HL-60 (cell line): Measurements from ENCODE around the gene CD82.

Source experiments
- DNase-seq, 2 experiments: peaks; one replicate each; pipeline ENCODE4 v3.0.0-alpha.2; 2010 to 2020; ENCODE audit warnings: low read depth in 1 of 2, low spot score in 1 of 2
- H3K27ac ChIP-seq: fragments of 250-450 bp; sonication (Bioruptor Pico); replicated peaks from 2 replicates; pipeline ENCODE4 v1.5.1; 2020; ENCODE audit warnings: mild to moderate bottlenecking, moderate library complexity
- H3K27me3 ChIP-seq: fragments of 250-450 bp; sonication (Bioruptor Pico); 2 replicates; pipeline ENCODE4 v1.5.1; 2021; ENCODE audit warnings: mild to moderate bottlenecking, moderate library complexity; ENCODE audit not compliant: insufficient read depth, poor library complexity, severe bottlenecking
- H3K4me3 ChIP-seq: replicated peaks from 2 replicates; pipeline ENCODE4 v1.5.1; 2011; ENCODE audit warnings: mild to moderate bottlenecking, control low read depth, low read length; ENCODE audit not compliant: insufficient read depth
- CTCF ChIP-seq: IDR thresholded peaks from one replicate; pipeline ENCODE4 v1.5.1; 2011; ENCODE audit warnings: low read length, control low read depth, inconsistent platforms; ENCODE audit not compliant: insufficient read depth
- GABPA ChIP-seq: IDR thresholded peaks from 2 replicates; pipeline ENCODE4 v1.6.1; 2012; ENCODE audit warnings: low read depth
- POLR2AphosphoS5 ChIP-seq: IDR thresholded peaks from 2 replicates; pipeline ENCODE4 v1.6.1; 2012; ENCODE audit warnings: low read depth
- REST ChIP-seq: IDR thresholded peaks from 2 replicates; pipeline ENCODE4 v1.6.1; 2012; ENCODE audit warnings: low read depth; ENCODE audit not compliant: insufficient replicate concordance
- SPI1 ChIP-seq: IDR thresholded peaks from 2 replicates; pipeline ENCODE4 v1.6.1; 2012; ENCODE audit warnings: low read depth, mild to moderate bottlenecking, borderline replicate concordance

CD82 gene

GRCh38 chr11:44530413-44531115 lies 34.9 kb upstream of the CD82 start:
- Histone ChIP-seq H3K4me3 (no peak overlapping the region), H3K27ac (no peak overlapping the region), H3K27me3 (no peaks in the 10 kb centered on the region)
- DNase-seq = no peak
- TF ChIP-seq GABPA (no peak), CTCF (no peak), POLR2AphosphoS5 (no peak), REST (no peak), SPI1 (no peak)

GRCh38 chr11:44531116-44531504 lies 34.4 kb upstream of the CD82 start:
- Histone ChIP-seq H3K27ac (no peak overlapping the region), H3K27me3 (no peaks in the 10 kb centered on the region), H3K4me3 (no peak overlapping the region)
- no peak for TF ChIP-seq SPI1
- TF ChIP-seq REST = no peak
- TF ChIP-seq CTCF = no peak
- TF ChIP-seq GABPA = no peak
- TF ChIP-seq POLR2AphosphoS5 = no peak
- no peak for DNase-seq

GRCh38 chr11:44531636-44532035 lies 33.8 kb upstream of the CD82 start:
- no peak for DNase-seq
- no peak for TF ChIP-seq CTCF
- TF ChIP-seq GABPA = no peak
- no peak for TF ChIP-seq SPI1
- no peak for TF ChIP-seq REST
- no peak for TF ChIP-seq POLR2AphosphoS5
- no peak overlapping the region for H3K4me3 ChIP-seq
- no peaks in the 10 kb centered on the region for H3K27me3 ChIP-seq
- H3K27ac ChIP-seq = no peak overlapping the region
